Activated T-helper 1 cell treated with anti-CD3 and anti-CD28 coated beads, Interleukin-12 subunit alpha, Interleukin-12 subunit beta, Interleukin-2, Interleukin-4 antibody, amounts not matched to agents 30 ng/mL and 10 ng/mL and 1 ng/mL, durations not matched to agents 14 hours and 24 hours and 36 hours (primary cell): ENCODE data around the gene KLF18. TPM values are rescaled to one million over a fixed set of nuclear protein-coding genes. Genes with fewer than 3 reads are reported as not detected.

ENCODE experiments used
- DNase-seq: peaks from one replicate; pipeline ENCODE4 v3.0.0; 2021; ENCODE audit warnings: low spot score
- H3K27ac Mint-ChIP-seq: one replicate; pipeline ENCODE4 v1.8.0; 2021; ENCODE audit warnings: mild to moderate bottlenecking, mixed read lengths
- H3K27me3 Mint-ChIP-seq: one replicate; pipeline ENCODE4 v1.8.0; 2022; ENCODE audit warnings: mild to moderate bottlenecking, moderate library complexity, mixed read lengths; ENCODE audit not compliant: insufficient read depth
- H3K36me3 Mint-ChIP-seq: one replicate; pipeline ENCODE4 v1.8.0; 2021; ENCODE audit warnings: low read depth, mixed read lengths
- H3K4me1 Mint-ChIP-seq: one replicate; pipeline ENCODE4 v1.8.0; 2021; ENCODE audit warnings: low read depth, mixed read lengths
- H3K4me3 Mint-ChIP-seq: one replicate; pipeline ENCODE4 v1.8.0; 2021; ENCODE audit warnings: mild to moderate bottlenecking, moderate library complexity, mixed read lengths
- H3K9me3 Mint-ChIP-seq: one replicate; pipeline ENCODE4 v1.8.0; 2021; ENCODE audit warnings: mixed read lengths
- intact Hi-C: fragments of 100-400 bp; cut with micrococcal nuclease; formaldehyde crosslinking; loops from one replicate; pipeline ENCODE4 v1.15.1; 2024
- total RNA-seq: library from RNA; stranded (reverse); gene quantifications from 2 replicates; pipeline ENCODE4 v1.2.3, GENCODE V29; 2022

KLF18 gene
- total RNA-seq, 1 donor from 2014 or later: not detected

GRCh38 chr1:44089371-44090048 lies 51.9 kb downstream of the KLF18 start:
- no peak overlapping the region for H3K4me3 Mint-ChIP-seq
- no peaks in the 10 kb centered on the region for H3K36me3 Mint-ChIP-seq
- H3K27me3 Mint-ChIP-seq: peaks cover 23% of the 10 kb centered on the region
- H3K9me3 Mint-ChIP-seq: no peaks in the 10 kb centered on the region
- no peaks in the 10 kb centered on the region for H3K4me1 Mint-ChIP-seq
- H3K27ac Mint-ChIP-seq: no peak overlapping the region
- no peak for DNase-seq
- intact Hi-C loops: loop anchor here (5.0 kb wide), 1 partner anchor 508 kb away; no protein-coding TSS in a partner anchor

Other genes with a start within 250 kb of the KLF18 start
- gene ARTN, start 207.8 kb downstream of the KLF18 start, total RNA-seq: 0.24 and 0.88 TPM in 2 replicates
- gene IPO13, start 194.7 kb downstream of the KLF18 start, total RNA-seq: 28.6 and 33.9 TPM in 2 replicates
- 73.8 and 74.8 TPM in 2 replicates for gene DPH2, start 171.6 kb downstream of the KLF18 start, total RNA-seq
- gene ATP6V0B, start 166.7 kb downstream of the KLF18 start, total RNA-seq: 187 and 195 TPM in 2 replicates
- gene B4GALT2, start 162.4 kb downstream of the KLF18 start, total RNA-seq: 51.2 and 51.3 TPM in 2 replicates
- 2.7 TPM in 2 replicates for gene CCDC24, start 150.0 kb downstream of the KLF18 start, total RNA-seq
- 7.0 and 7.4 TPM in 2 replicates for gene SLC6A9, start 110.2 kb downstream of the KLF18 start, total RNA-seq
- gene KLF17, start 22.8 kb downstream of the KLF18 start, total RNA-seq: not detected in 2 replicates
- gene DMAP1, start 71.8 kb upstream of the KLF18 start, total RNA-seq: 37.4 and 38.1 TPM in 2 replicates
- 51.4 and 55.4 TPM in 2 replicates for gene ERI3, start 213.6 kb upstream of the KLF18 start, total RNA-seq